Right lobe of liver (tissue), 6 donors: ENCODE data around the gene TNFRSF12A. TPM values are rescaled to one million over a fixed set of nuclear protein-coding genes. Genes with fewer than 3 reads are reported as not detected.

Experiments used
- ATAC-seq, 4 donors: fragments of 200-7000 bp; cut with Tn5 transposase; one replicate each; pipeline ENCODE4 v1.9.1; 2020; ENCODE audit warnings: mild to moderate bottlenecking in 4 of 4, moderate library complexity in 4 of 4
- DNase-seq, 3 donors: peaks; one replicate each; pipeline ENCODE4 v3.0.0-alpha.2; 2020
- H3K27ac ChIP-seq, 3 donors: fragments of 200-600 bp; one replicate each; pipeline ENCODE4 v1.8.0; 2022
- H3K27me3 ChIP-seq, 2 donors: fragments of 200-600 bp; one replicate each; pipeline ENCODE4 v1.8.0; 2022
- H3K36me3 ChIP-seq, 4 donors: fragments of 200-600 bp; sonication (generic) in 1 of 4; one replicate each; pipeline versions ENCODE4 v1.5.1 to v1.8.0; 2017 to 2022; ENCODE audit warnings: control low read depth in 1 of 4
- H3K4me1 ChIP-seq, 4 donors: fragments of 200-600 bp; sonication (generic) in 1 of 4; one replicate each; pipeline versions ENCODE4 v1.5.1 to v1.8.0; 2017 to 2022; ENCODE audit warnings: control low read depth in 1 of 4
- H3K4me3 ChIP-seq, 3 donors: fragments of 200-600 bp; one replicate each; pipeline ENCODE4 v1.8.0; 2022
- H3K9me3 ChIP-seq, 4 donors: fragments of 200-600 bp; sonication (generic) in 1 of 4; one replicate each; pipeline versions ENCODE4 v1.5.1 to v1.8.0; 2017 to 2022; ENCODE audit warnings: control low read depth in 1 of 4
- POLR2A ChIP-seq: fragments of 450-650 bp; IDR thresholded peaks from one replicate; pipeline ENCODE4 v1.6.1; 2017; ENCODE audit warnings: antibody characterized with exemption, mild to moderate bottlenecking
- WGBS: methylation state at CpG from one replicate; pipeline ENCODE4 v1.1.6; 2018; ENCODE audit warnings: low coverage, low lambda C conversion rate; ENCODE audit not compliant: insufficient coverage; ENCODE audit errors: missing lambda C conversion rate; 5-methylcytosine and 5-hydroxymethylcytosine counted together
- intact Hi-C, 2 donors: fragments of 100-400 bp; cut with DNase I; formaldehyde crosslinking; loops; one replicate each; pipeline versions ENCODE4 v1.11.2 to v1.14.1; 2022
- total RNA-seq, 6 experiments: library from RNA; depleted of rRNA in 2 of 6; stranded (reverse); fragments of >200 nt in 2 of 6; fragmentation: NEBNext Ultra II Directional in 3 of 6; extraction: Animal tissue kit (Norgen Biotek cat#: 25700) in 3 of 6; gene quantifications; one replicate each; pipeline versions ENCODE4 v1.1.0 to v1.2.4, GENCODE V29; 2016 to 2023
- TF ChIP-seq, protein P1 (sequence below), 4 donors: fragments of 200-600 bp in 3 of 4; fragments of 450-650 bp in 1 of 4; IDR thresholded peaks; one replicate each; pipeline versions ENCODE4 v1.5.1 to v1.8.0; 2016 to 2022; ENCODE audit warnings: antibody characterized with exemption in 4 of 4, mild to moderate bottlenecking in 2 of 4
- donor health status: DM: no; HTN: yes; CAD: no.
- donor health status: DM: no; HTN: no; CAD: no.
- donor health status: DM: no; HTN: no; CAD: no.
- donor health status: DM: no; HTN: yes; CAD: no.
- donor health status: DM: no; HTN: yes; CAD: no.

TNFRSF12A gene
- total RNA-seq, 6 experiments from 2014 or later, result 5.2 to 284 (median 69.4) TPM

GRCh38 chr16:3010510-3010909 lies 9.7 kb upstream of the TNFRSF12A start:
- H3K4me3 ChIP-seq, result no peak overlapping the region

DNA sequence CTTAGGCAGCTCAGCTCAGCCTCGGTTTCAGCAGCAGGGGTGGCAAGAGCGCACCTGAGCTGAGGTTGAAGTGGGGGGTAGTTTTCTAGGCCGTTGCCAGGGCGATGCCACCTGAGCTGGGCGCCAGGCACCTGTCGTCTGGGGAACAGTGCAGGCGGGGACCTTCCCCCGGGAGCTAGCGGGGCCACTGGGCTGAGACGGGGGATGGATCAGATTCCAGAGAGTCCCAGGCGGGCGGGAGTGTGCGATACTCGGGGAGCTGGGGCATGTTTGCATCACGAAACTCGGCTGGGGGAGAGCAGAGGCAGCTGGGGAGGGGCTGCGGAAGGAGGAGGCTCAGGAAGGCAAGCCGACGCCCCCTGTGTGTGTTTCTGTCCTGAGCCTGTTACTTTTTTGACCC lies 7.9 kb upstream of the TNFRSF12A start:
- intact Hi-C loops, result no loop called here
- Histone ChIP-seq H3K36me3 (no peaks in the 10 kb centered on the region), H3K9me3 (no peaks in the 10 kb centered on the region), H3K4me3 (no peak overlapping the region), H3K27ac (no peak overlapping the region), H3K4me1 (peaks cover 0 to 17% (median 7%) of the 10 kb centered on the region in 4 donors), H3K27me3 (no peaks in the 10 kb centered on the region)
- TF ChIP-seq POLR2A, result no peak
- TF ChIP-seq, protein P1, sequence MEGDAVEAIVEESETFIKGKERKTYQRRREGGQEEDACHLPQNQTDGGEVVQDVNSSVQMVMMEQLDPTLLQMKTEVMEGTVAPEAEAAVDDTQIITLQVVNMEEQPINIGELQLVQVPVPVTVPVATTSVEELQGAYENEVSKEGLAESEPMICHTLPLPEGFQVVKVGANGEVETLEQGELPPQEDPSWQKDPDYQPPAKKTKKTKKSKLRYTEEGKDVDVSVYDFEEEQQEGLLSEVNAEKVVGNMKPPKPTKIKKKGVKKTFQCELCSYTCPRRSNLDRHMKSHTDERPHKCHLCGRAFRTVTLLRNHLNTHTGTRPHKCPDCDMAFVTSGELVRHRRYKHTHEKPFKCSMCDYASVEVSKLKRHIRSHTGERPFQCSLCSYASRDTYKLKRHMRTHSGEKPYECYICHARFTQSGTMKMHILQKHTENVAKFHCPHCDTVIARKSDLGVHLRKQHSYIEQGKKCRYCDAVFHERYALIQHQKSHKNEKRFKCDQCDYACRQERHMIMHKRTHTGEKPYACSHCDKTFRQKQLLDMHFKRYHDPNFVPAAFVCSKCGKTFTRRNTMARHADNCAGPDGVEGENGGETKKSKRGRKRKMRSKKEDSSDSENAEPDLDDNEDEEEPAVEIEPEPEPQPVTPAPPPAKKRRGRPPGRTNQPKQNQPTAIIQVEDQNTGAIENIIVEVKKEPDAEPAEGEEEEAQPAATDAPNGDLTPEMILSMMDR (IDR thresholded peaks at IDR 0.05), result no peak
- DNase-seq (no peak), ATAC-seq (no peak)
- 36% methylated on average over 8 of the region's 19 CpGs for WGBS

More at GRCh38 chr16:3010510-3010909, 9.7 kb upstream of the TNFRSF12A start:
- Histone ChIP-seq H3K9me3 (no peaks in the 10 kb centered on the region), H3K27ac (no peak overlapping the region), H3K36me3 (no peaks in the 10 kb centered on the region), H3K4me1 (peaks cover 0 to 34% (median 18%) of the 10 kb centered on the region in 4 donors), H3K27me3 (no peaks in the 10 kb centered on the region)
- 94% methylated on average over 7 of the region's 8 CpGs for whole genome bisulfite sequencing
- DNase-seq (no peak), ATAC-seq (no peak)
- intact Hi-C loops, result no loop called here
- TF ChIP-seq, protein P1 (IDR thresholded peaks at IDR 0.05), result no peak
- TF ChIP-seq POLR2A, result no peak

GRCh38 chr16:3012828-3013420 lies 7.2 kb upstream of the TNFRSF12A start, which contains the start of gene CLDN9:
Gene CLDN9 (plus strand): TSS chr16:3012923. CDS start chr16:3013363, 440 bp downstream.
- no peaks in the 10 kb centered on the region for H3K36me3 ChIP-seq
- intact Hi-C loops, result no loop called here
- no peaks in the 10 kb centered on the region for H3K27me3 ChIP-seq
- TF ChIP-seq POLR2A, result no peak
- TF ChIP-seq, protein P1 (IDR thresholded peaks at IDR 0.05), result no peak
- H3K4me1 ChIP-seq, result peaks cover 0 to 10% (median 4%) of the 10 kb centered on the region in 4 donors
- H3K9me3 ChIP-seq, result no peaks in the 10 kb centered on the region
- H3K27ac ChIP-seq, result no peak within 1 kb of the TSS
- no peak within 1 kb of the TSS for H3K4me3 ChIP-seq
- WGBS, result 52% methylated on average over 12 of the region's 27 CpGs
- DNase-seq, result no peak
- ATAC-seq, result peak in 1 of 4 donors; percentile 5

DNA sequence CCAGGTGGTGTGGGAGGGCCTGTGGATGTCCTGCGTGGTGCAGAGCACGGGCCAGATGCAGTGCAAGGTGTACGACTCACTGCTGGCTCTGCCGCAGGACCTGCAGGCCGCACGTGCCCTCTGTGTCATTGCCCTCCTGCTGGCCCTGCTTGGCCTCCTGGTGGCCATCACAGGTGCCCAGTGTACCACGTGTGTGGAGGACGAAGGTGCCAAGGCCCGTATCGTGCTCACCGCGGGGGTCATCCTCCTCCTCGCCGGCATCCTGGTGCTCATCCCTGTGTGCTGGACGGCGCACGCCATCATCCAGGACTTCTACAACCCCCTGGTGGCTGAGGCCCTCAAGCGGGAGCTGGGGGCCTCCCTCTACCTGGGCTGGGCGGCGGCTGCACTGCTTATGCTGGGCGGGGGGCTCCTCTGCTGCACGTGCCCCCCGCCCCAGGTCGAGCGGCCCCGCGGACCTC lies 6.6 kb upstream of the TNFRSF12A start:
- peaks cover 0 to 5% (median under 1%) of the 10 kb centered on the region in 4 donors for H3K4me1 ChIP-seq
- no CpG with 5 or more reads among the region's 27 CpGs for WGBS
- intact Hi-C loops, result no loop called here

More for the DNA sequence above, 6.6 kb upstream of the TNFRSF12A start:
- peak; percentile 75 to 89 (median 84) for DNase-seq
- peak; percentile 79 to 95 (median 84) for ATAC-seq
- no peaks in the 10 kb centered on the region for H3K9me3 ChIP-seq
- no peaks in the 10 kb centered on the region for H3K27me3 ChIP-seq
- no peak overlapping the region for H3K27ac ChIP-seq
- TF ChIP-seq POLR2A, result no peak
- TF ChIP-seq, protein P1 (IDR thresholded peaks at IDR 0.05), result peak in 3 of 4 donors; percentile 19 to 36 (median 31)
- no peak overlapping the region for H3K4me3 ChIP-seq
- no peaks in the 10 kb centered on the region for H3K36me3 ChIP-seq
